Measurements from ENCODE around the gene PKHD1. TPM values are rescaled to one million over a fixed set of nuclear protein-coding genes. Genes with fewer than 3 reads are reported as not detected.

PKHD1 gene
- total RNA-seq, 1 experiment from 2014 or later = 0.40 TPM

DNA sequence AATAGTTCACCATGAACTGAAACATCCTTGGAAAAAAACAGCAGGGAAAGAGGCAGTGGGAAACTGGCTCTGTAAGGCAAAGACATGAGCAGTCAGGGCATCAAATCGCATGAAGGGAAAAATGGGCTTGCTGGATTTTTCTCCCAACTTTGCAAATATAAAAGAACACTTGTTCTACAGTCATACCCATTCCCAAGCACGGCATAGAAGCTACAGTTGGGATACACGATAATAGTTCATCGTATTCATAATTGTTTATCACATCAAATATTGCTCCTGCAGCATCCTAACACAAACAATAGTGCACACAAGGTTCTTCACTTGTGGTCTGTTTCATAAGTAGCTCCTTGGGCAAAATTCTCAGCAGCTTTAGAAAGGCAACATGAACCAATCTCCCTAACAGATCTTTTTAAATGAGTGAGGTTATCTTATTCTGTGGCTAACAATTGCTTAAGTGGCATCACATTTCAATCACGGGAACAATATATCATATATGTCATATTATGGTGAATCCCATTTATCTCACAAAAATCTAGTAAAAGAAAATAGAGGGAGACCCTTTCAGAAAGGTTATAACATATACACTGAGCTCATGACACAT is 243.9 kb downstream of the PKHD1 start:
- H3K27ac ChIP-seq (ENCODE audit: low read length) = no peak overlapping the region
- no peak overlapping the region for H3K4me3 ChIP-seq (ENCODE audit: low read length)
- intact Hi-C loops (cut with micrococcal nuclease) = loop anchor here (1.0 to 10.0 kb wide), 2 partner anchors 169 to 284 kb away; no protein-coding TSS in a partner anchor
- no peaks in the 10 kb centered on the region for H3K9me3 ChIP-seq (ENCODE audit: low read length)
- DNase-seq (no peak), ATAC-seq (no peak)
- no peaks in the 10 kb centered on the region for H3K9me2 ChIP-seq (replicated peaks; ENCODE audit: low read length)
- no peak overlapping the region for H2AFZ ChIP-seq (ENCODE audit: low read length)
- TF ChIP-seq, protein P1, sequence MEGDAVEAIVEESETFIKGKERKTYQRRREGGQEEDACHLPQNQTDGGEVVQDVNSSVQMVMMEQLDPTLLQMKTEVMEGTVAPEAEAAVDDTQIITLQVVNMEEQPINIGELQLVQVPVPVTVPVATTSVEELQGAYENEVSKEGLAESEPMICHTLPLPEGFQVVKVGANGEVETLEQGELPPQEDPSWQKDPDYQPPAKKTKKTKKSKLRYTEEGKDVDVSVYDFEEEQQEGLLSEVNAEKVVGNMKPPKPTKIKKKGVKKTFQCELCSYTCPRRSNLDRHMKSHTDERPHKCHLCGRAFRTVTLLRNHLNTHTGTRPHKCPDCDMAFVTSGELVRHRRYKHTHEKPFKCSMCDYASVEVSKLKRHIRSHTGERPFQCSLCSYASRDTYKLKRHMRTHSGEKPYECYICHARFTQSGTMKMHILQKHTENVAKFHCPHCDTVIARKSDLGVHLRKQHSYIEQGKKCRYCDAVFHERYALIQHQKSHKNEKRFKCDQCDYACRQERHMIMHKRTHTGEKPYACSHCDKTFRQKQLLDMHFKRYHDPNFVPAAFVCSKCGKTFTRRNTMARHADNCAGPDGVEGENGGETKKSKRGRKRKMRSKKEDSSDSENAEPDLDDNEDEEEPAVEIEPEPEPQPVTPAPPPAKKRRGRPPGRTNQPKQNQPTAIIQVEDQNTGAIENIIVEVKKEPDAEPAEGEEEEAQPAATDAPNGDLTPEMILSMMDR (conservative IDR thresholded peaks at IDR 0.05; ENCODE audit: low read depth, low read length) = no peak
- no peak for TF ChIP-seq EZH2phosphoT487 (IDR thresholded peaks at IDR 0.05; ENCODE audit: borderline replicate concordance, low read length)
- no peak for TF ChIP-seq EZH2 (IDR thresholded peaks at IDR 0.05; ENCODE audit: low read length, unreplicated experiment)
- H3K27me3 ChIP-seq (ENCODE audit: low read length) = no peaks in the 10 kb centered on the region
- H4K20me1 ChIP-seq (ENCODE audit: low read length) = no peaks in the 10 kb centered on the region
- no peak overlapping the region for H3K9ac ChIP-seq (ENCODE audit: low read length)
- H3K4me2 ChIP-seq (ENCODE audit: low read length) = no peak overlapping the region
- no TSS peak for BruUV-seq (replicated peaks)
- H3K79me2 ChIP-seq (ENCODE audit: low read length) = no peaks in the 10 kb centered on the region
- no peaks in the 10 kb centered on the region for H3K36me3 ChIP-seq (ENCODE audit: low read depth, low read length)
- ChIA-PET CTCF (interaction anchor here (0.6 kb wide), 1 partner anchor 205 kb away, joined by 3 read pairs; no protein-coding TSS in a partner anchor), POLR2A (ENCODE audit: unreplicated experiment) (no interaction called here)
- no peaks in the 10 kb centered on the region for H3F3A ChIP-seq (ENCODE audit: low read length, unreplicated experiment)
- H3K4me1 ChIP-seq (ENCODE audit: insufficient read depth, low read length) = peaks cover 10% of the 10 kb centered on the region

DNA sequence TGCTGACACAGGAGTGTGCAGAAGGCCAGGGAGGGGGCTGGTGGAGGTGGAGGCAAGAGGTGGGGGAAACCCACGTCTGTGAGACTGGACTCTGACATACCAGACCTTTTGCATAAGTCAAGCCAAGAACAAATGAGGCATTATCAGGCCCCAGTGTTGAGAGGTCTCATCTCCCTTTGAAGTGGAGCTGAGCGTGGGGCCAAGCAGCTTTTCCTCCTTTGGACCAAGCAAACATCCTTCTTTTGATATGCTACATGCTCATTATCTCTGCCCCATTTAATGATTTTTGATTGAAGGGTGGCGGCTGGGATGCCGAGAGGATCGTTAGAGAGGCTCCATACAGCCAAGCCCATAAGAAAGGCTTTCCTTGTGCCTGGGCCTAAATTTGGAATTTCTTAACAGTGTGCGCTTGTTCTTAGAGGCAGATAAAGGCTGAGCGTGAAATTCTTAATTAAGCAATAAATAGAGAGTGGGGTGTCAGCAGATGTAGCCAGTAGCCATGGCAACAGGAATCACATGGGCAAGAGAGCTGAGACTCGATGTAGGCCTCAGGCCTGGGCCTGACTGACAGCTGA is 244.5 kb downstream of the PKHD1 start:
- no peaks in the 10 kb centered on the region for H3K9me3 ChIP-seq (ENCODE audit: low read length)
- H3K9me2 ChIP-seq (replicated peaks; ENCODE audit: low read length) = no peaks in the 10 kb centered on the region
- H3F3A ChIP-seq (ENCODE audit: low read length, unreplicated experiment) = no peaks in the 10 kb centered on the region
- TF ChIP-seq EZH2 (IDR thresholded peaks at IDR 0.05; ENCODE audit: low read length, unreplicated experiment) (no peak), EZH2phosphoT487 (IDR thresholded peaks at IDR 0.05; ENCODE audit: borderline replicate concordance, low read length) (no peak)
- TF ChIP-seq, protein P1 (conservative IDR thresholded peaks at IDR 0.05; ENCODE audit: low read depth, low read length) = no peak
- intact Hi-C loops (cut with micrococcal nuclease) = loop anchor here (10.0 kb wide), 1 partner anchor 168 kb away; no protein-coding TSS in a partner anchor
- H3K4me3 ChIP-seq (ENCODE audit: low read length) = no peak overlapping the region
- ChIA-PET POLR2A (ENCODE audit: unreplicated experiment) (no interaction called here), CTCF (no interaction called here)
- H3K27me3 ChIP-seq (ENCODE audit: low read length) = no peaks in the 10 kb centered on the region
- H2AFZ ChIP-seq (ENCODE audit: low read length) = no peak overlapping the region
- H3K9ac ChIP-seq (ENCODE audit: low read length) = no peak overlapping the region
- peaks cover 10% of the 10 kb centered on the region for H3K4me1 ChIP-seq (ENCODE audit: insufficient read depth, low read length)
- no peaks in the 10 kb centered on the region for H3K36me3 ChIP-seq (ENCODE audit: low read depth, low read length)
- DNase-seq (no peak), ATAC-seq (no peak)
- H3K4me2 ChIP-seq (ENCODE audit: low read length) = no peak overlapping the region
- BruUV-seq (replicated peaks) = no TSS peak
- no peak overlapping the region for H3K27ac ChIP-seq (ENCODE audit: low read length)
- no peaks in the 10 kb centered on the region for H3K79me2 ChIP-seq (ENCODE audit: low read length)
- H4K20me1 ChIP-seq (ENCODE audit: low read length) = no peaks in the 10 kb centered on the region
